ACC112 (cell line): ENCODE measurements around the gene BRD9.

Experiments used
- H2AFZ ChIP-seq: fragments of 200-600 bp; sonication (generic); one replicate; pipeline ENCODE4 v1.6.0; 2017; ENCODE audit warnings: antibody characterized with exemption, low read length; ENCODE audit not compliant: unreplicated experiment
- H3K27ac ChIP-seq: fragments of 200-600 bp; sonication (generic); 2 replicates; pipeline ENCODE4 v1.5.1; 2014; ENCODE audit warnings: low read depth, mild to moderate bottlenecking, antibody characterized with exemption, low read length, moderate library complexity
- H3K27me3 ChIP-seq: fragments of 200-600 bp; sonication (generic); 2 replicates; pipeline ENCODE4 v1.6.1; 2014; ENCODE audit warnings: mild to moderate bottlenecking, antibody characterized with exemption, low read length, moderate library complexity, mixed read lengths; ENCODE audit not compliant: insufficient read depth
- H3K36me3 ChIP-seq: fragments of 200-600 bp; sonication (generic); 2 replicates; pipeline ENCODE4 v1.6.1; 2016; ENCODE audit warnings: mild to moderate bottlenecking, antibody characterized with exemption, low read length, moderate library complexity, mixed read lengths; ENCODE audit not compliant: insufficient read depth
- H3K4me1 ChIP-seq: fragments of 200-600 bp; sonication (generic); one replicate; pipeline ENCODE4 v1.6.1; 2016; ENCODE audit warnings: low read length, mixed read lengths; ENCODE audit not compliant: insufficient read depth, unreplicated experiment, control insufficient read depth
- H3K4me3 ChIP-seq: fragments of 200-600 bp; sonication (generic); 2 replicates; pipeline ENCODE4 v1.5.1; 2014; ENCODE audit warnings: mild to moderate bottlenecking, low read depth, low read length
- H3K79me2 ChIP-seq: fragments of 200-600 bp; sonication (generic); one replicate; pipeline ENCODE4 v1.6.0; 2016; ENCODE audit warnings: low read length; ENCODE audit not compliant: control insufficient read depth, unreplicated experiment, insufficient read depth

Gene BRD9

DNA sequence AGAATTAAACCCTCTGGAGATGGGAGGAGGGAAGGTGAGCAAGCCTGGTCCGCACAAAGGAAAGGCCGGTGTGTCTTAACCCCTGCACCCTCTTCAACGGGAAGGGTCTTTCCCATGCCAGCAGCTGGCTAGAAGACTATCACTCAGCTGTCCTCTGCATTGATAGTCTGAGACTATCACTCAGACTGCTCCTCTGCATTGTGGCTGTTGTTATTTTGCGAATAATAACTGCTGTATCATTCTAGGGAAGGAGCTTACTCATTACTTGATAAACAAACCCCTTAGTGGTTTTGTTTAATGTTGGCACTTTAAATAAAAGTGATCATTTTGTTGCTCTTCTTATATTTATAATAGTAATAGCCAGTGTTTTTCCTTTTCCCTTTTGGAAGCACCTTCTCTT, 8.2 kb upstream of the BRD9 start:
- Histone ChIP-seq H3K79me2 (peaks cover 6% of the 10 kb centered on the region), H3K4me3 (no peak overlapping the region), H3K36me3 (peaks cover 16% of the 10 kb centered on the region; the same call in 1 of the 2 replicates), H3K27me3 (no peaks in the 10 kb centered on the region), H2AFZ (no peak overlapping the region), H3K4me1 (no peaks in the 10 kb centered on the region), H3K27ac (no peak overlapping the region)

GRCh38 chr5:893711-894110, 1.1 kb upstream of the BRD9 start:
- H2AFZ ChIP-seq, result no peak overlapping the region
- H3K4me3 ChIP-seq, result peak overlapping the region; percentile 95
- peaks cover 68% of the 10 kb centered on the region for H3K79me2 ChIP-seq
- H3K27ac ChIP-seq, result no peak overlapping the region
- peaks cover 18% of the 10 kb centered on the region for H3K4me1 ChIP-seq
- H3K36me3 ChIP-seq, result peaks cover 16% of the 10 kb centered on the region
- H3K27me3 ChIP-seq, result no peaks in the 10 kb centered on the region

GRCh38 chr5:893137-893506, 521 bp upstream of the BRD9 start:
- H2AFZ ChIP-seq, result no peak overlapping the region
- peak overlapping the region; percentile 95 for H3K4me3 ChIP-seq
- peaks cover 23% of the 10 kb centered on the region for H3K4me1 ChIP-seq
- H3K27ac ChIP-seq, result no peak overlapping the region
- H3K27me3 ChIP-seq, result no peaks in the 10 kb centered on the region
- H3K79me2 ChIP-seq, result peaks cover 74% of the 10 kb centered on the region
- peaks cover 21% of the 10 kb centered on the region for H3K36me3 ChIP-seq

- Histone ChIP-seq H3K36me3 (peaks cover 29% of the 10 kb centered on the region), H3K79me2 (peaks cover 80% of the 10 kb centered on the region), H3K4me1 (peaks cover 27% of the 10 kb centered on the region), H3K27ac (peak overlapping the region; percentile 73; the same call in 1 of the 2 replicates), H2AFZ (peak overlapping the region; percentile 88), H3K27me3 (no peaks in the 10 kb centered on the region), H3K4me3 (peak overlapping the region; percentile 95)
Measured at GRCh38 chr5:891837-892393, 686 bp downstream of the BRD9 start.

DNA sequence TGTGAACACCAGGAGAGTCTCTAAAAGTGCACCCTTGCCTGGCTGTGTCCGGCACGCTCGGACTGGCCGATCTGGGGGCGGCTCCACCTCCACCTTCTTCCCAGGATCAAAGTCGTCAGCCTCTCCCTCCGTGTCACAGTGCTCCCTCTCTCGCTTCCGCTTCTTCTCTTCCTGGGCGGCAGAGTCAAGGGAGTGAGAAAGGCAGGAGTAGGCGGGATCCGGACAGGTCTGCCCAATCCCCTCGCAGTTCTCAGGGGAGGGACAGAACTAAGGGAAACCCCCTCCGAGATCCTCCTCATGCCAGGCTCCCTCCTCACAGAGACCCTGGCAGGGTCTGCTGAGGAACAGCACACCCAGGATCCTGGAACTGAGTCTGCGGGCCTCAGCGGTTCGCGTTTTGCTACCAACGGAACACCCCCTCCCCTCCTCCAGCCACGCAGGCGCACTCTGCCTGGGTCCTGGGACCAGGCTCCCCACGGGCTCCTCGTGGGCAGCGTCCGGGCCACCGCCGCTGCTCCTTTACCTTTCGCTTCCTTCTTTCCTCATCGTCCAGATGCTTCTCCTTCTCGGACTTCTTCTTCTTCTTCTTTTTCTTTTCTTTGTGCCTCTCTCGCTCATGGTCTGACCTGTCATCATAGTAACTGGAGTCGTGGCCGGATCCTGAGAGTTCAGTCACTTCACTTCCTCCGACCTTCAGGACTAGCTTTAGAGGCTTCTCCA, 1.3 kb downstream of the BRD9 start:
- peaks cover 27% of the 10 kb centered on the region for H3K4me1 ChIP-seq
- H3K27ac ChIP-seq, result 0 out of 2 replicates have a peak overlapping the region, but pooled peaks have one; percentile 73
- H3K79me2 ChIP-seq, result peaks cover 81% of the 10 kb centered on the region
- H3K36me3 ChIP-seq, result peaks cover 29% of the 10 kb centered on the region
- peak overlapping the region; percentile 95 for H3K4me3 ChIP-seq
- no peak overlapping the region for H2AFZ ChIP-seq
- H3K27me3 ChIP-seq, result no peaks in the 10 kb centered on the region

DNA sequence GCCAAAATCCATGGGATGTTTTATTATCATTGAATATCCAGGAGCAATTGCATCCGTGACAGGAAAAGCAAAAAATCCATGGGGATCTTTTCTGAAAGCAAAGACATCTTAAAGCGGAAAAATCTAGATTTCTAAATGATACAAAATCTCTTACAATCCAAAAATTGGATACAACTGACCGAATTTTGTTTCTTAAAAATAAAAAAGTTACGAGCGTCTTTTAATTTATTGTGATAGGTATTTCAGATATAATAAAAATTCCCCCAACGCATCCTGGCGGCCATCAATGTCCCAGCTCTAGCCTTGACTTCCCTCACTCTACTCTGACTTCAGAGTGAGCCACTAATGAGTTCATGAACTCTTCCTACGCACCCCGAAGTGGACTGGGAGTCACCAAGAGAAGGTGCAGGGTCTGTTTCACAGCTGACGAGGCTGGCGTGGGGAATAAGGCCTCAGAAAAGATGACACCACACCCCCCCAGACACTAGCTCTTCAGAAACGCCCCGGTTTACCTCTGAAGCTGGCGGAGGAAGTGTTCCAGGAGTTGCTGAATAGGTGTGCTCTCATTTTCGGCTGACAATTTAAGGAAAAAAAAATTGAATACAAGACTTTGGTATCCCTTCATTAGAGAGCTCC, 3.4 kb downstream of the BRD9 start:
- Histone ChIP-seq H3K4me3 (no peak overlapping the region), H3K36me3 (peaks cover 42% of the 10 kb centered on the region), H3K27me3 (no peaks in the 10 kb centered on the region), H3K27ac (no peak overlapping the region), H3K79me2 (peaks cover 84% of the 10 kb centered on the region), H3K4me1 (peaks cover 27% of the 10 kb centered on the region), H2AFZ (no peak overlapping the region)

DNA sequence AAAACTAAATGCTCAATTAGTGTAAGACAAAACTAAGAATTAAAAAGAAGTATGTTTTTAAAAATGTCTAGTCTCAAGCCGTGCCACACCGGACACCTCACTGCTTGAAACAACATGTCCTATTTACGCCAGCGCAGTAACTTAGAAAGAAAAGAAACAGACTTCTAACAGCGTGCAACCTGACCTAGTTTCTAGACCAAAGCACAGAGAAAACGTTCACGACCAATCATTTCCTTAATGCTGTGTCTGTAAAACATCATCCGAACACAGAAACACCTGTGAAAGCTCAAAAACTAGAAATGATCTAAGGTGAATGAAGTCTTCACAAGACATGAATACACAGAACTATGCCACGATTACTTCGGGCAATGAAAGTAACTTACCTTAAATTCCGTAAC, 4.0 kb downstream of the BRD9 start:
- H3K4me1 ChIP-seq, result peaks cover 23% of the 10 kb centered on the region
- H3K27me3 ChIP-seq, result no peaks in the 10 kb centered on the region
- peak overlapping the region; percentile 7; the same call in 1 of the 2 replicates for H3K27ac ChIP-seq
- H2AFZ ChIP-seq, result no peak overlapping the region
- no peak overlapping the region for H3K4me3 ChIP-seq
- H3K36me3 ChIP-seq, result peaks cover 47% of the 10 kb centered on the region
- H3K79me2 ChIP-seq, result peaks cover 84% of the 10 kb centered on the region

- H3K79me2 ChIP-seq, result peaks cover 84% of the 10 kb centered on the region
Measured at GRCh38 chr5:887947-888637, 4.5 kb downstream of the BRD9 start.

DNA sequence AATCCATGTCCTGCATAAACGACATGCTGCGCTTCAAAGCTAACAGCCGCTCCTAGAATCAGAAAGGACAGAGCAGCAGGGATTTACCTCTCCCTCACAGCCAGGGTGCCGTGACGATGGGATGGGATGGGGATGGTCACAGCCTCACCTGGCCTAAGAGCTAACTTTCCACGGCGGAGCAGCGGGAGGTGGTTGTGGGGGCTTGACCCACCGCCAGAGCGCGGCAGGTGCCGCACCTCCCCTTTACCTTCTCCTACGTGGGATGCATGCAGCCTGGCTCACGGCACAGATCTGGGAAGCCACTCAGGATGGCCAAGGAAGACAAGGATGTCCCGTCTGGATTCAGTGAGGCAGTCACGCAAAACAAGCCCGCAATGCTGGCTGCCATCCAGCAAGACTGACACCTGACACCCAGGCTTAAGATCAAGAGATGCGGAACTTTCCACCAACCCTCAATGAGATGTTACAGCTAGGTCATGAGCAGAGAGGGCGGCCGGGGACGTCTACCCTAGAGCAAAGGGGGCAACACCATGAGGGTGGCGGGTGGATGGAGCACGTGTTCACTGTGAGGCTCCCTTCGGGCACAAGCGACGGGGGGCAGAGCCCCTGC, 5.8 kb downstream of the BRD9 start:
- Histone ChIP-seq H3K4me1 (peaks cover 20% of the 10 kb centered on the region), H3K36me3 (peaks cover 58% of the 10 kb centered on the region), H2AFZ (no peak overlapping the region), H3K27me3 (no peaks in the 10 kb centered on the region), H3K79me2 (peaks cover 87% of the 10 kb centered on the region), H3K27ac (no peak overlapping the region), H3K4me3 (no peak overlapping the region)

More at GRCh38 chr5:887947-888637, 4.5 kb downstream of the BRD9 start:
- Histone ChIP-seq H3K27me3 (no peaks in the 10 kb centered on the region), H3K4me1 (peaks cover 20% of the 10 kb centered on the region), H2AFZ (no peak overlapping the region), H3K36me3 (peaks cover 53% of the 10 kb centered on the region), H3K4me3 (no peak overlapping the region; the same call in 1 of the 2 replicates), H3K27ac (peak overlapping the region; percentile 45; the same call in 1 of the 2 replicates)

DNA sequence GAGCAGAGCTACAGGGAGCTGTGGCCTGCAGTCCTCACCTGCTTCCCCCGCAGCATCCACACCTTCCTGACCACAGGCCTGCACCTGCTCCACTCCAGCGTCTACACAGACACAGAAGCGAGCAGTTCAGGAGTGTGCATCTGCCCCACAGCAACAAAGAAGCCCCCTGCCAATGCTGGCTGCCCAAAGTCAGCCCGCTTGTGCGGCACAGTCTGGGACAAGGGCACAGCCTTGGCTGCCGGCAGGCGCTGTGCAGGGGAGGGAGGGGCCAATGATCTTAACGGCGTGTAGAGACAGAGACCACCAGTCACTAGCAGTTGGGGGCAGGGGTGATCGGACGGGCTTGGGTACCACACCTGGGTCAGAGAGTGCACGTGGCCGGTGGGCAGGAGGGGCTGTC, 6.6 kb downstream of the BRD9 start:
- Histone ChIP-seq H3K27me3 (no peaks in the 10 kb centered on the region), H3K79me2 (peaks cover 86% of the 10 kb centered on the region), H3K36me3 (peaks cover 61% of the 10 kb centered on the region), H3K4me1 (peaks cover 13% of the 10 kb centered on the region), H3K27ac (no peak overlapping the region), H2AFZ (no peak overlapping the region), H3K4me3 (no peak overlapping the region)
